Neural crest cell (in vitro differentiated cells): ENCODE measurements around the gene ADGRB3. TPM values are rescaled to one million over a fixed set of nuclear protein-coding genes. Genes with fewer than 3 reads are reported as not detected.

ENCODE experiments used
- DNase-seq: peaks from one replicate; pipeline ENCODE4 v3.0.0; 2021; ENCODE audit warnings: low read depth, mixed read lengths, low spot score
- H3K27ac Mint-ChIP-seq: one replicate; pipeline ENCODE4 v1.8.0; 2021; ENCODE audit warnings: mild to moderate bottlenecking, mixed read lengths; ENCODE audit not compliant: unreplicated experiment
- H3K27me3 Mint-ChIP-seq: 2 replicates; pipeline ENCODE4 v1.8.0; 2021; ENCODE audit warnings: low read depth, mild to moderate bottlenecking, mixed read lengths
- H3K36me3 Mint-ChIP-seq: 2 replicates; pipeline ENCODE4 v1.8.0; 2021; ENCODE audit warnings: low read depth, mild to moderate bottlenecking, mixed read lengths
- H3K4me1 Mint-ChIP-seq: 2 replicates; pipeline ENCODE4 v1.8.0; 2021; ENCODE audit warnings: mixed read lengths
- H3K4me3 Mint-ChIP-seq: one replicate; pipeline ENCODE4 v1.8.0; 2021; ENCODE audit warnings: mild to moderate bottlenecking, mixed read lengths
- H3K9me3 Mint-ChIP-seq: 2 replicates; pipeline ENCODE4 v1.8.0; 2021; ENCODE audit warnings: mixed read lengths
- CTCF ChIP-seq: fragments of 200-600 bp; sonication (generic); conservative IDR thresholded peaks from 2 replicates; pipeline ENCODE4 v1.5.0; 2021; ENCODE audit warnings: antibody characterized with exemption, mild to moderate bottlenecking
- total RNA-seq: library from RNA; stranded (reverse); gene quantifications from 2 replicates; pipeline ENCODE4 v1.2.1, GENCODE V29; 2021

Gene ADGRB3
- total RNA-seq, 1 donor from 2014 or later, result 5.1 TPM

- Mint-ChIP-seq H3K36me3 (peaks cover 10% of the 10 kb centered on the region), H3K9me3 (peaks cover 10% of the 10 kb centered on the region), H3K4me3 (no peak overlapping the region), H3K27me3 (no peaks in the 10 kb centered on the region), H3K27ac (no peak overlapping the region), H3K4me1 (no peaks in the 10 kb centered on the region)
- no peak for TF ChIP-seq CTCF
- DNase-seq, result no peak
Measured at GRCh38 chr6:69408886-69409285, 773.8 kb downstream of the ADGRB3 start.

- Mint-ChIP-seq H3K4me3 (no peak overlapping the region), H3K9me3 (peaks cover 8% of the 10 kb centered on the region), H3K36me3 (no peaks in the 10 kb centered on the region), H3K4me1 (no peaks in the 10 kb centered on the region), H3K27me3 (no peaks in the 10 kb centered on the region), H3K27ac (no peak overlapping the region)
- no peak for DNase-seq
- TF ChIP-seq CTCF, result no peak
Measured at GRCh38 chr6:69416776-69417175, 781.7 kb downstream of the ADGRB3 start.

GRCh38 chr6:69421269-69421668 lies 786.2 kb downstream of the ADGRB3 start:
- Mint-ChIP-seq H3K4me1 (peaks cover 5% of the 10 kb centered on the region), H3K9me3 (peaks cover 3% of the 10 kb centered on the region), H3K36me3 (no peaks in the 10 kb centered on the region), H3K27me3 (no peaks in the 10 kb centered on the region), H3K4me3 (no peak overlapping the region), H3K27ac (no peak overlapping the region)
- no peak for TF ChIP-seq CTCF
- no peak for DNase-seq

GRCh38 chr6:69422020-69422419 lies 786.9 kb downstream of the ADGRB3 start:
- Mint-ChIP-seq H3K27ac (no peak overlapping the region), H3K27me3 (no peaks in the 10 kb centered on the region), H3K4me1 (peaks cover 5% of the 10 kb centered on the region), H3K9me3 (peaks cover 3% of the 10 kb centered on the region), H3K4me3 (no peak overlapping the region), H3K36me3 (no peaks in the 10 kb centered on the region)
- DNase-seq, result no peak
- no peak for TF ChIP-seq CTCF

GRCh38 chr6:69422475-69422874 lies 787.4 kb downstream of the ADGRB3 start:
- Mint-ChIP-seq H3K36me3 (no peaks in the 10 kb centered on the region), H3K9me3 (peaks cover 3% of the 10 kb centered on the region), H3K27ac (no peak overlapping the region), H3K4me1 (peaks cover 5% of the 10 kb centered on the region), H3K27me3 (no peaks in the 10 kb centered on the region), H3K4me3 (no peak overlapping the region)
- TF ChIP-seq CTCF, result no peak
- no peak for DNase-seq

- no peaks in the 10 kb centered on the region for H3K27me3 Mint-ChIP-seq
- H3K9me3 Mint-ChIP-seq, result no peaks in the 10 kb centered on the region
- TF ChIP-seq CTCF, result no peak
- no peak overlapping the region for H3K27ac Mint-ChIP-seq
- peaks cover 5% of the 10 kb centered on the region for H3K4me1 Mint-ChIP-seq
- H3K4me3 Mint-ChIP-seq, result no peak overlapping the region
- no peak for DNase-seq
- no peaks in the 10 kb centered on the region for H3K36me3 Mint-ChIP-seq
Measured at GRCh38 chr6:69423785-69424184, 788.7 kb downstream of the ADGRB3 start.
